Right lung (tissue), 5 donors: ENCODE results near the gene SLC9A6. TPM values are rescaled to one million over a fixed set of nuclear protein-coding genes. Genes with fewer than 3 reads are reported as not detected.

ENCODE experiments used
- DNase-seq, 2 donors: peaks; one replicate each; pipeline ENCODE4 v3.0.0-alpha.2; 2013
- polyA plus RNA-seq, 5 donors: library from polyadenylated mRNA; unstranded; fragments of 120-200 nt; gene quantifications; one replicate each; pipeline versions ENCODE4 v1.2.1 to v1.2.3, GENCODE V29; 2013; ENCODE audit warnings: inconsistent platforms in 1 of 5, low replicate concordance in 1 of 5; ENCODE audit not compliant: insufficient read length in 5 of 5, insufficient read depth in 1 of 5

Gene SLC9A6
- polyA plus RNA-seq, 5 donors = 16.9 to 25.1 (median 22.3) TPM

GRCh38 chrX:136028383-136028984, 43.2 kb downstream of the SLC9A6 start:
- peak in 1 of 2 donors; percentile 52 for DNase-seq

GRCh38 chrX:136029766-136030165, 44.5 kb downstream of the SLC9A6 start:
- no peak for DNase-seq

GRCh38 chrX:136030303-136031191, 45.3 kb downstream of the SLC9A6 start:
- peak; percentile 62 to 75 for DNase-seq

- no peak for DNase-seq
Observed at GRCh38 chrX:136031626-136032025, 46.4 kb downstream of the SLC9A6 start.

GRCh38 chrX:136032370-136032769, 47.1 kb downstream of the SLC9A6 start:
- no peak for DNase-seq

- no peak for DNase-seq
Observed at GRCh38 chrX:136034668-136035067, 49.4 kb downstream of the SLC9A6 start.

GRCh38 chrX:136035663-136036062, 50.4 kb downstream of the SLC9A6 start:
- no peak for DNase-seq

GRCh38 chrX:136039485-136039884, 54.2 kb downstream of the SLC9A6 start:
- DNase-seq = no peak

GRCh38 chrX:136039968-136040367, 54.7 kb downstream of the SLC9A6 start:
- no peak for DNase-seq

- no peak for DNase-seq
Observed at GRCh38 chrX:136041254-136041812, 56.1 kb downstream of the SLC9A6 start.

GRCh38 chrX:136045008-136045407, 59.8 kb downstream of the SLC9A6 start:
- DNase-seq = no peak

GRCh38 chrX:136046295-136047015, 61.2 kb downstream of the SLC9A6 start:
- DNase-seq = peak in 1 of 2 donors; percentile 42

GRCh38 chrX:136047016-136047642, 61.9 kb downstream of the SLC9A6 start:
- no peak for DNase-seq

- no peak for DNase-seq
Observed at GRCh38 chrX:136047969-136048368, 62.7 kb downstream of the SLC9A6 start.

GRCh38 chrX:136048446-136048845, 63.2 kb downstream of the SLC9A6 start:
- no peak for DNase-seq

GRCh38 chrX:136049608-136050007, 64.4 kb downstream of the SLC9A6 start:
- DNase-seq = no peak

- DNase-seq = peak in 1 of 2 donors; percentile 41
Observed at GRCh38 chrX:136050875-136051274, 65.6 kb downstream of the SLC9A6 start.

GRCh38 chrX:136051611-136052010, 66.4 kb downstream of the SLC9A6 start:
- DNase-seq = no peak

- DNase-seq = peak in 1 of 2 donors; percentile 65
Observed at GRCh38 chrX:136055651-136056221, 70.5 kb downstream of the SLC9A6 start.

- no peak for DNase-seq
Observed at GRCh38 chrX:136057567-136057966, 72.3 kb downstream of the SLC9A6 start.

GRCh38 chrX:136059350-136059749, 74.1 kb downstream of the SLC9A6 start:
- DNase-seq = no peak
